CD14-positive monocyte (primary cell): ENCODE data around the gene MSI2. TPM values are rescaled to one million over a fixed set of nuclear protein-coding genes. Genes with fewer than 3 reads are reported as not detected.

Experiments
- DNase-seq, 3 donors: peaks; one replicate each; pipeline ENCODE4 v3.0.0-alpha.2; 2011 to 2022
- H2AFZ ChIP-seq: 2 replicates; pipeline ENCODE4 v1.6.0; 2012; ENCODE audit warnings: mild to moderate bottlenecking, low read depth, low read length, inconsistent platforms; ENCODE audit not compliant: insufficient read depth, poor library complexity, severe bottlenecking
- H3K27ac ChIP-seq, 2 donors: 1 replicate in 1 of 2; 2 replicates in 1 of 2; pipeline ENCODE4 v1.5.1; 2012 to 2013; ENCODE audit warnings: low read length in 2 of 2, control low read depth in 1 of 2, inconsistent platforms in 1 of 2, low read depth in 1 of 2, mild to moderate bottlenecking in 1 of 2
- H3K27me3 ChIP-seq, 2 donors: one replicate each; pipeline versions ENCODE4 v1.6.0 to v1.6.1; 2011 to 2013; ENCODE audit warnings: low read length in 2 of 2; ENCODE audit not compliant: control insufficient read depth in 2 of 2, insufficient read depth in 2 of 2
- H3K36me3 ChIP-seq, 2 donors: replicated peaks in 1 of 2; 1 replicate in 1 of 2; 2 replicates in 1 of 2; pipeline versions ENCODE4 v1.5.1 to v1.6.1; 2012 to 2013; ENCODE audit warnings: low read length in 2 of 2, control low read depth in 1 of 2, inconsistent platforms in 1 of 2, mild to moderate bottlenecking in 1 of 2; ENCODE audit not compliant: insufficient read depth in 2 of 2, control insufficient read depth in 1 of 2
- H3K4me1 ChIP-seq, 2 donors: 1 replicate in 1 of 2; 2 replicates in 1 of 2; pipeline versions ENCODE4 v1.5.1 to v1.6.1; 2012 to 2013; ENCODE audit warnings: low read length in 2 of 2, control low read depth in 1 of 2, inconsistent platforms in 1 of 2, mild to moderate bottlenecking in 1 of 2, moderate library complexity in 1 of 2; ENCODE audit not compliant: insufficient read depth in 2 of 2, control insufficient read depth in 1 of 2
- H3K4me2 ChIP-seq: replicated peaks from 2 replicates; pipeline ENCODE3; 2012; ENCODE audit warnings: low read length, moderate library complexity, mild to moderate bottlenecking; ENCODE audit not compliant: poor library complexity, severe bottlenecking; ENCODE audit errors: extremely low read depth
- H3K4me3 ChIP-seq, 3 experiments: fragments of 200-600 bp in 1 of 3; sonication (generic) in 1 of 3; replicated peaks in 1 of 3; 1 replicate in 2 of 3; 2 replicates in 1 of 3; pipeline ENCODE4 v1.5.1; 2011 to 2013; ENCODE audit warnings: low read length in 3 of 3, mild to moderate bottlenecking in 3 of 3, control low read depth in 2 of 3, low read depth in 2 of 3, inconsistent platforms in 1 of 3, moderate library complexity in 1 of 3
- H3K79me2 ChIP-seq: 2 replicates; pipeline ENCODE4 v1.6.0; 2012; ENCODE audit warnings: mild to moderate bottlenecking, control low read depth, inconsistent platforms, low read length, moderate library complexity; ENCODE audit not compliant: insufficient read depth
- H3K9ac ChIP-seq: 2 replicates; pipeline ENCODE4 v1.6.0; 2017; ENCODE audit warnings: low read length, mild to moderate bottlenecking; ENCODE audit not compliant: insufficient read depth, poor library complexity, severe bottlenecking
- H3K9me3 ChIP-seq, 2 donors: replicated peaks in 1 of 2; 1 replicate in 1 of 2; 2 replicates in 1 of 2; pipeline versions ENCODE4 v1.5.1 to v1.6.1; 2012 to 2013; ENCODE audit warnings: low read length in 2 of 2, control low read depth in 1 of 2; ENCODE audit not compliant: control insufficient read depth in 1 of 2, insufficient read depth in 1 of 2
- H4K20me1 ChIP-seq: 2 replicates; pipeline ENCODE4 v1.6.0; 2012; ENCODE audit warnings: mild to moderate bottlenecking, low read length, control low read depth, moderate library complexity; ENCODE audit not compliant: insufficient read depth
- H3K27ac Mint-ChIP-seq, 7 donors: one replicate each; pipeline ENCODE4 v1.8.0; 2020; ENCODE audit warnings: mild to moderate bottlenecking in 7 of 7, mixed read lengths in 7 of 7, moderate library complexity in 6 of 7, inconsistent platforms in 2 of 7
- H3K27me3 Mint-ChIP-seq, 3 donors: one replicate each; pipeline ENCODE4 v1.8.0; 2021 to 2022; ENCODE audit warnings: low read depth in 3 of 3, mild to moderate bottlenecking in 3 of 3, mixed read lengths in 3 of 3, moderate library complexity in 3 of 3, inconsistent platforms in 1 of 3
- H3K36me3 Mint-ChIP-seq, 2 donors: one replicate each; pipeline ENCODE4 v1.8.0; 2020; ENCODE audit warnings: mixed read lengths in 2 of 2, inconsistent platforms in 1 of 2, mild to moderate bottlenecking in 1 of 2
- H3K4me1 Mint-ChIP-seq: one replicate; pipeline ENCODE4 v1.8.0; 2020; ENCODE audit warnings: mild to moderate bottlenecking, mixed read lengths
- H3K4me3 Mint-ChIP-seq, 2 donors: one replicate each; pipeline ENCODE4 v1.8.0; 2020; ENCODE audit warnings: mild to moderate bottlenecking in 2 of 2, mixed read lengths in 2 of 2, moderate library complexity in 1 of 2
- H3K9me3 Mint-ChIP-seq, 7 donors: one replicate each; pipeline ENCODE4 v1.8.0; 2020 to 2022; ENCODE audit warnings: mixed read lengths in 7 of 7, mild to moderate bottlenecking in 6 of 7, moderate library complexity in 6 of 7, inconsistent platforms in 2 of 7
- WGBS: methylation state at CpG from one replicate; pipeline ENCODE4 v1.1.5; 2013; ENCODE audit warnings: missing lambda C conversion rate; ENCODE audit not compliant: insufficient coverage; 5-methylcytosine and 5-hydroxymethylcytosine counted together
- intact Hi-C, 2 donors: fragments of 100-400 bp; cut with micrococcal nuclease; formaldehyde crosslinking; loops; one replicate each; pipeline versions ENCODE4 v1.15.0 to v1.15.1; 2023
- polyA plus RNA-seq, 3 donors: library from polyadenylated mRNA; depleted of rRNA in 1 of 3; unstranded in 2 of 3; stranded (reverse) in 1 of 3; fragments of 300-500 nt in 2 of 3; fragments of >200 nt in 1 of 3; fragmentation: Illumina TruSeq in 2 of 3; gene quantifications; 1 replicate in 2 of 3; 2 replicates in 1 of 3; pipeline ENCODE4 v1.2.3, GENCODE V29; 2012 to 2021
- TF ChIP-seq, protein P1 (sequence below): fragments of 200-600 bp; IDR thresholded peaks from one replicate; pipeline ENCODE4 v1.8.0; 2022; ENCODE audit warnings: antibody characterized with exemption, mild to moderate bottlenecking

Gene MSI2
- polyA plus RNA-seq, 3 donors = 0.20 to 6.6 (median 0.37) TPM

DNA sequence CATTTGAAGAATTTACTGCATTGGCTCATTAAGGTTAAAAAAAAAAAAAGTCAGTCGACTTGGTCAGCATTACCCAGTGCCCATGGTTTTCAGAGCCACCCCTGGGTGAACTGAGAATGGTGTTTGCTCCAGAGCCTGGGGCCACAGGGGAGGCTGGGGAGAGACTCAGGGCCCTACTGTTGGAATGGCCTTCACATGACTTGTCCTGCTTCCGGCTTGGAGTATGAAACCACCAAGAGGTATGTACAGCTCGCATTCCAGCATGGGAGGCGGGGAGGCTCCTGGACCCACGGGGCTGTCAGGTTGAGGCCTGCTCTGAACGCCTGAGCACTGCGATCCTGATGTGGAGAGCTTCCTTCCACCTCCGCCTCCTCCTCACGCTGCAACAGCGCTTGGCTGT lies 36.8 kb downstream of the MSI2 start:
- Mint-ChIP-seq H3K9me3 (peaks cover 3 to 8% (median 5%) of the 10 kb centered on the region in 7 donors), H3K36me3 (peaks cover 20 to 38% of the 10 kb centered on the region in 2 donors), H3K27ac (no peak overlapping the region), H3K27me3 (peaks cover 1 to 2% (median 2%) of the 10 kb centered on the region in 3 donors), H3K4me3 (no peak overlapping the region), H3K4me1 (peaks cover 30% of the 10 kb centered on the region)
- intact Hi-C loops = no loop called here
- no peak overlapping the region for H3K4me3 ChIP-seq
- no peak overlapping the region for H3K27ac ChIP-seq
- no peak for DNase-seq
- no peaks in the 10 kb centered on the region for H3K79me2 ChIP-seq
- H3K36me3 ChIP-seq = peaks cover 0 to 5% of the 10 kb centered on the region in 2 donors
- WGBS = 83% methylated on average over 7 of the region's 10 CpGs
- no peak overlapping the region for H2AFZ ChIP-seq
- H3K9ac ChIP-seq = no peak overlapping the region
- no peak overlapping the region for H3K4me2 ChIP-seq
- H4K20me1 ChIP-seq = peaks cover 8% of the 10 kb centered on the region
- H3K9me3 ChIP-seq = peaks cover 0 to 2% of the 10 kb centered on the region in 2 donors
- H3K27me3 ChIP-seq = no peaks in the 10 kb centered on the region
- peaks cover 9 to 11% of the 10 kb centered on the region in 2 donors for H3K4me1 ChIP-seq
- TF ChIP-seq, protein P1, sequence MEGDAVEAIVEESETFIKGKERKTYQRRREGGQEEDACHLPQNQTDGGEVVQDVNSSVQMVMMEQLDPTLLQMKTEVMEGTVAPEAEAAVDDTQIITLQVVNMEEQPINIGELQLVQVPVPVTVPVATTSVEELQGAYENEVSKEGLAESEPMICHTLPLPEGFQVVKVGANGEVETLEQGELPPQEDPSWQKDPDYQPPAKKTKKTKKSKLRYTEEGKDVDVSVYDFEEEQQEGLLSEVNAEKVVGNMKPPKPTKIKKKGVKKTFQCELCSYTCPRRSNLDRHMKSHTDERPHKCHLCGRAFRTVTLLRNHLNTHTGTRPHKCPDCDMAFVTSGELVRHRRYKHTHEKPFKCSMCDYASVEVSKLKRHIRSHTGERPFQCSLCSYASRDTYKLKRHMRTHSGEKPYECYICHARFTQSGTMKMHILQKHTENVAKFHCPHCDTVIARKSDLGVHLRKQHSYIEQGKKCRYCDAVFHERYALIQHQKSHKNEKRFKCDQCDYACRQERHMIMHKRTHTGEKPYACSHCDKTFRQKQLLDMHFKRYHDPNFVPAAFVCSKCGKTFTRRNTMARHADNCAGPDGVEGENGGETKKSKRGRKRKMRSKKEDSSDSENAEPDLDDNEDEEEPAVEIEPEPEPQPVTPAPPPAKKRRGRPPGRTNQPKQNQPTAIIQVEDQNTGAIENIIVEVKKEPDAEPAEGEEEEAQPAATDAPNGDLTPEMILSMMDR = no peak

DNA sequence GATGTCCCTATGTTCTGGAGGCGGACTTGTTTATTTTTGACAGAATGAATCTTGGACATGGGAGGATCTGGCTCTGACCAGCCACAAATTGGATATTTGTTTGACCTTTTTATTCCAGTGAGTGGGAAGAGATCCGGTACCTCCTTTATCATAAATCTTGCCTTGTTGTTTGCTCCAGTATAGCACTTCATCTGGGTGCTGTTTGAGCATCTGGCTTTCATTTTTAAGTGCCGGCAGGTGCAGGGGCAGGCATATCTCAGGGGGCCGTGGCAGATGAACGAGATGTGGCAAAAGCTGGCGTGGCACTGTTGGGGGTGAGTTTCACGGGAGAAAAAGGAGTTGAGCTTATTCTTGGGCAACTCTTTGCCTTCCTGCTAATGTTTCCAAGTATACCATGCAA lies 37.8 kb downstream of the MSI2 start:
- Histone ChIP-seq H2AFZ (no peak overlapping the region), H3K36me3 (peaks cover 0 to 13% of the 10 kb centered on the region in 2 donors), H3K79me2 (no peaks in the 10 kb centered on the region), H3K27me3 (no peaks in the 10 kb centered on the region), H3K4me2 (no peak overlapping the region), H3K9ac (no peak overlapping the region), H4K20me1 (peaks cover under 1% of the 10 kb centered on the region), H3K27ac (no peak overlapping the region), H3K4me3 (no peak overlapping the region), H3K9me3 (peaks cover 4 to 6% of the 10 kb centered on the region in 2 donors), H3K4me1 (peaks cover under 1 to 6% of the 10 kb centered on the region in 2 donors)
- WGBS = 67% methylated on average over 1 of the region's 7 CpGs
- DNase-seq = no peak
- no peak overlapping the region for H3K4me3 Mint-ChIP-seq
- intact Hi-C loops = no loop called here
- H3K36me3 Mint-ChIP-seq = peaks cover 24 to 43% of the 10 kb centered on the region in 2 donors
- TF ChIP-seq, protein P1 = no peak
- H3K4me1 Mint-ChIP-seq = peaks cover 20% of the 10 kb centered on the region
- H3K27me3 Mint-ChIP-seq = peaks cover 0 to 2% (median 2%) of the 10 kb centered on the region in 3 donors
- peak overlapping the region in 1 of 7 donors; percentile 72 for H3K27ac Mint-ChIP-seq
- peaks cover 3 to 16% (median 10%) of the 10 kb centered on the region in 7 donors for H3K9me3 Mint-ChIP-seq
